Measurements from ENCODE around the gene EME1.
"Not testable (repeated sequence)": the region's sequence is repeated elsewhere in the genome, so short reads cannot be mapped to it uniquely, and the experiment has no call there.

The EME1 gene

GRCh38 chr17:50393700-50394099 lies 20.7 kb downstream of the EME1 start:
- no peak for DNase-seq (ENCODE audit: low read depth)

DNA sequence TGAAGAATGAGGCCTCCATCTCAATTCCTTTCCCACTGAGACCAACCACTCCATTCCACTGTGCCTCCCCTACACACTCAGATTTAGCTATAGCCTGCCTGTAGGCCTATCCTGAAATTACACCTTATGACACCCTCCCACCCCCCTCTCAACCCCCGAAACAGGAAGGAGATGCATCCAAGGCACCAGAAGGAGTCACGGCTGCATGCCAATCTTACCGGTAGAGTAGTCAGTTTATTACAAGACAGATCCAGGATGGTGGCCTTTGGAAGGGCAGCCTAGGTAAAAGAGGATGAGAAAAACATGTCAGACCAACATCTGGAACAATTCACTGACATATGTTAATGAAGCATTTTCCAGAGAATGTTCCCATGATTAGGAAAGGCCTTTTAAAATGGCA lies 21.7 kb downstream of the EME1 start:
- no peak for DNase-seq (ENCODE audit: low read depth)

DNA sequence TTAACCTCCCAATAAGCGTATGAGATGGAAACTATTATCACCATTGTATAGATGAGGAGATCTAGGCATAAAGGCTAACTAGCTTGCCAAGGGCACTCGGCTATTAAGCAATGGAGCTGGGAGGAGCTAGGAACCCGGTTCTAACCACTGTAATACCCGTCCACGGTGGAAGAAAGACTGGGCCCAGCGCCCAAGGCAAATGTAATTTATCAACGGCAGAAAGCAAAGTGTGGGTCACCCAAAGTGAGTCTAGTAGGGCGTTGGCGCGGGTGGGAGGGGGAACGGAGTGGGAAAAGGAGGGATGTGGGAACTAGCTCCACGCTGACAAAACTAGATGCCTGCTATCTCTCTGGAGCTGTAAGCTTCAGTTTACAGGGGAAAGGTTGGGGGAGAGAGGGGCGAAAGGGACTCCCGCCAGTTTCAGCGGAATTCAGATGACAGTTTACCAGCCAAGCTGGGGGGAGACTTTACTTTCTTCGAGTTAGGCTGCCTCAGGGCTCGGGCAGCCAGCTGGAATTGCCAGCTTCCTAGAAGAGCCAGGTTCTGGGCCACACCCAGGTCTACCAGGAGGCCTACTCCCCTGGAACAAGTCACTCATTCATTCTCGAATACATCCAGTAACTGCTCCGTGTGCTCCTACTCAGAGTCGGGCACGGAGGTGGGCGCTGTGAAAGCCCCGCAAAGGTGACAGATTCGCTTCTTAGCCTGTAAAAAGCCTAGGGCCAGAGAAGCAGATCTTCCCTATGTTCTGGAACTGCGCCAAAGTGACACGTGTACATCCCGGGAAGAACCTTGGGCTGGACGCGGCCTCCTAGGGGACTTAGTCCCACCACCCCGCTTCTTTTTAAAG lies 23.5 kb downstream of the EME1 start:
- DNase-seq (ENCODE audit: low read depth), result peak; percentile 38

DNA sequence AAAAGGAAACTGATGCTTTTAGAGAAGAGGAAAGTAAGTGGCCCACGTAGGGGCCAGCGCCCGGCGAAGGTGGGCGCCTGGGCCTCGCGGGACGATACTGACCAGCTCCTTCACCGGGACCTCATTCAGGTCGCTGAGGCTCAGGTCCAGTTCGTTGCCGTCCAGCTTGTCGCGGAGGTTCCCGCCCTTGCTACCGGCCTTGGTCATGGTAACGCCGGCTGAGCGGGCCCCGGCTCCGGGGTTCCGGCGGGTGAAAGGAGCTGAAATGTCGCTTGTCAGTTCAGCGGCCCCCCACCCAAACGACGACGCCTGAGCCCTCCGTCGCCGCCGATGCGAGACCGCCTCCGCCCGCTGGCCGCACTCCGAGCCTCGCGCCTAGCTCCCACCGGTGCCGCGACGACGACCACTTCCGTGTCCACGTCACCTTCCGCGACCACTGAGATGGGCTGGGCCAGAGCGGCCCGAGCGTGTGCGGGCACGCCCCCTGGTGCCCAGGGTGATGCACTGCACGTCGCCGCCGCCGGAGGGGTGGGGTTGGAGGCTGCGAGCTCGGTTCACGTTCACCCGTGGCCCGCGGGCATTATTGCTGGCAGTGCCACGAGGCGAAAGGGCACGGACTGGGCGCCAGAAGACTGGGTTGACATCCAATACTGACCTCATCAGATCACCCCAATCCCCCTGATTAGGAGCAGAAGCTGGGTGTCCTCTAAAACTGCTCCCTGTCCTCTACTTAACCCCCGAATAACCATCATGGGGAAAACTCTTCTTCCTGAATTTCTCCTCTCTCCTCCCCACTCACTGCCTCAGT lies 24.3 kb downstream of the EME1 start, which contains the start of gene LRRC59:
Gene LRRC59 (minus strand): TSS at position 413 of the 808 bp plus-strand sequence. CDS start 206 bp downstream, at position 207.
- DNase-seq (ENCODE audit: low read depth), result peak; percentile 68

- no peak for DNase-seq (ENCODE audit: low read depth)
Observed at GRCh38 chr17:50397919-50398285, 24.9 kb downstream of the EME1 start.

GRCh38 chr17:50398672-50399071 lies 25.6 kb downstream of the EME1 start:
- not testable (repeated sequence) for DNase-seq (ENCODE audit: low read depth)

DNA sequence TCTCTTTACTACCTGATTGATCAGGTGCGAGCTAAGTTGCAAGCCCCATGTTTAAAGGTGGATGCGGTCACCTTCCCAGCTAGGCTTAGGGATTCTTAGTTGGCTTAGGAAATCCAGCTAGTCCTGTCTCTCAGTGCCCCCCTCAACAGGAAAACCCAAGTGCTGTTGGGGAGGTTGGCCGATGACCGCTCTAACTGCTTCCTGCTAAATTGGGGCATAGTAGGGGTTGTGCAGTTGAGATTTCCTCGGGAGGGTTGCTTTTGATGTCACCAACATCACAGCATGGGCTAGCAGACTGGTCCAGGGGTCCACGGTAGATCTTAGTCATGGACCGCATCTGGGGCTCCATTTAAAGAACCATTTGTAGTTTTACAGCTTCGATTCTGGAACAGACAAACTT lies 26.6 kb downstream of the EME1 start:
- DNase-seq (ENCODE audit: low read depth), result not testable (repeated sequence)

- not testable (repeated sequence) for DNase-seq (ENCODE audit: low read depth)
Observed at GRCh38 chr17:50405351-50405750, 32.3 kb downstream of the EME1 start.

- no peak for DNase-seq (ENCODE audit: low read depth)
Observed at GRCh38 chr17:50406578-50406977, 33.5 kb downstream of the EME1 start.

GRCh38 chr17:50407921-50408320 lies 34.9 kb downstream of the EME1 start:
- DNase-seq (ENCODE audit: low read depth), result no peak

- DNase-seq (ENCODE audit: low read depth), result no peak
Observed at GRCh38 chr17:50412188-50412732, 39.2 kb downstream of the EME1 start.

- DNase-seq (ENCODE audit: low read depth), result no peak
Observed at GRCh38 chr17:50414808-50415207, 41.8 kb downstream of the EME1 start.

- not testable (repeated sequence) for DNase-seq (ENCODE audit: low read depth)
Observed at GRCh38 chr17:50419577-50419976, 46.5 kb downstream of the EME1 start.

- peak; percentile 42 for DNase-seq (ENCODE audit: low read depth)
Observed at GRCh38 chr17:50420419-50421112, 47.5 kb downstream of the EME1 start.

- no peak for DNase-seq (ENCODE audit: low read depth)
Observed at GRCh38 chr17:50421308-50422051, 48.5 kb downstream of the EME1 start.

GRCh38 chr17:50422738-50423137 lies 49.7 kb downstream of the EME1 start:
- no peak for DNase-seq (ENCODE audit: low read depth)

- peak; percentile 73 for DNase-seq (ENCODE audit: low read depth)
Observed at GRCh38 chr17:50423553-50424159, 50.6 kb downstream of the EME1 start.

GRCh38 chr17:50424246-50424995 lies 51.4 kb downstream of the EME1 start:
- DNase-seq (ENCODE audit: low read depth), result no peak

DNA sequence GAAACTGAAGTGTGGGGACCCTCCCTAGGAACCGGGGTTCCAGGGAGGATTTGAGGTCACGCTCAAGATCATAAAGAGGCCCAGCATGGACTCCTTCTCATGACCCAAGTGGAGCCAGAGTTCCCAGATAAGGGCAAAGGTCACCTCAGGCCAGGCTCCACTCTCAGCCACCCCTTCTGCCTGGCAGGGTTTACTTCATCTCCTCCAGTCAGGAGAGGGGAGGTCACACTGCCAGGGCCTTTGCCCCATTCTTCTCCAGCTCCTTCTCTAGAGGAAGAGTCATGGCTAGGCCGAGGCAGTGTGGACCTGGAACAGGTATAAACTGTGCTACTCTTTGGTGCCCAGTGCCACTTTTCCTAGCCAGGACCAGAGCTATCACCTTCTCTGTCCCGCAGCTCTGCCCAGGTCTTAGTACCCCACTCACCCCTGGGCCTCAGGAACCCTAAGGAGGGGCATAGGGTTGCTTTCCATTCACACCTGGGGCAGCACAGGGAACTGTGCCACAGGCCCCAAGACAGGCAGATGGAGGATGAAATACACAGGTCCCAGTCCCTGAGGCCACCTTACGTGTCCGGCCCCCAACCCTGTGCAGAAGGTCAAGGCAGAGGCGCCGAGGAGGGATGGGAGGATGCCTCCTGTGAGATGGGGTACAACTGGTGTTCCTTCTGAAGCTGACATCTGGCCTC lies 52.1 kb downstream of the EME1 start:
- DNase-seq (ENCODE audit: low read depth), result no peak

All from GM04504 (cell line).